HG03439 (cell line): ENCODE measurements around the gene KDM8.
"Not testable (repeated sequence)": the region's sequence is repeated elsewhere in the genome, so short reads cannot be mapped to it uniquely, and the experiment has no call there.

ENCODE experiments used
- ATAC-seq: cut with Tn5 transposase; IDR thresholded peaks from one replicate; pipeline ENCODE4 v1.9.1; 2021; ENCODE audit warnings: mild to moderate bottlenecking, moderate library complexity; ENCODE audit not compliant: unreplicated experiment

KDM8 gene

DNA sequence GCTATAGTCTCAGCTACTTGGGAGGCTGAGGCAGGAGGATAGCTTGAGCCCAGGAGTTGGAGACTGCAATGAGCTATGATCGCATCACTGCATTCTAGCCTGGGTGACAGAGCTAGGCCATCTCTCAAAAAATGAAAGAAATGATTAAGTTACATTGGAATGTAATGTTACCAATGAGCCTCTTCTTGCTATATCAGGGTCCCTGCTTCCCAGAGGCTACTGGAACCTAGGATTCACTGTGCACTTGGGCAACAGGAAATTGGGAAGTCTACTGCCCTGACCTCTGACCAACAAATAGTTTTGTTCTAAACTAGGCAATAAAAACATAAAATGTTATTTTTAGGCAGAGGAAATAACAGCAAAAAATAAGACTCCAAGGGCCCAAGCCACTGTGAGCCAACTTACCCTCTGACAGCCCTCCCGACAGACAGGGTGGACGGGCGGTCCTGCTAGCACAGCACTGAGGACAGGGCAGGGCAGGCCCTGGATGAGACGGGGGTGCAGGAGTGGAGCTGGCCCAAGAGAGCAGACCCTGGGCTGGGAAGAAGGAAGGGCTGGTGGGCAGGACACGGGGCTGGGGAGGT is 37.7 kb downstream of the KDM8 start:
- no peak for ATAC-seq

DNA sequence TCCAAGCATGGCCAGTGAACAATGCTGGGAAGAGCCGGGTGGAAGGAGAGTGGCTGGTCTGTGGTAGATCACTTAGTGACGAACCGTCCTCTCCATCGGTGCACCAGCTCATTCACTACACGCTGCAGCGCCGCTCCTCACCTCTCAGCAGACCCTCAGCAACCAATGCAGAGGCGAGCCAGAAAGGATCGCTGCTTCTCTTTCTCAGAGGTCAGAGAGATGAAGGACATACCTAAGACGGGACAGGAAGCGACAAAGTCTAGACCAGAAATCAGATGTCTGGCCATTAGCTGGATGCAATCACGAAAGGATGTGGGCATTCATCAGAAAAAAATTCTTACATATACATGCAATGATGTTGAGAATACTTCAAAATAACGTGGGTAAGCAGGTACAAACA is 38.3 kb downstream of the KDM8 start:
- no peak for ATAC-seq

DNA sequence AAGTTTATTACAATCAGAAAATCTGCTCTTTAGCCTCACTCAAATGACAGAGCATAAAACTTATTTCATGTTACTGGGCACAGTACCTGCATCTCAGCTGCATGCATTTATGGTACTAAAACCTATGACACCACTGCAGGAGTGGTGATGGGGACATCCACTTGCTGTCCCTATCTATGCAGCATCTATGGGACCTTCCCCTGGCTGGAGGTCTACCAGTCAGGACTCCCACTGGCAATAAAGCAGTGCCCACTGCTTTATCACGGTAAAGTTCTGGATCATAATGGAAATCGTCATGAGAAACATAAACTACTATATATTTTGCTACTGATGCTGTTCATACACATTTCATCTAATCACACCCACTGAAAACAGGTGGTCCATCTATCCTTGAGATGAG is 39.1 kb downstream of the KDM8 start:
- ATAC-seq: no peak

DNA sequence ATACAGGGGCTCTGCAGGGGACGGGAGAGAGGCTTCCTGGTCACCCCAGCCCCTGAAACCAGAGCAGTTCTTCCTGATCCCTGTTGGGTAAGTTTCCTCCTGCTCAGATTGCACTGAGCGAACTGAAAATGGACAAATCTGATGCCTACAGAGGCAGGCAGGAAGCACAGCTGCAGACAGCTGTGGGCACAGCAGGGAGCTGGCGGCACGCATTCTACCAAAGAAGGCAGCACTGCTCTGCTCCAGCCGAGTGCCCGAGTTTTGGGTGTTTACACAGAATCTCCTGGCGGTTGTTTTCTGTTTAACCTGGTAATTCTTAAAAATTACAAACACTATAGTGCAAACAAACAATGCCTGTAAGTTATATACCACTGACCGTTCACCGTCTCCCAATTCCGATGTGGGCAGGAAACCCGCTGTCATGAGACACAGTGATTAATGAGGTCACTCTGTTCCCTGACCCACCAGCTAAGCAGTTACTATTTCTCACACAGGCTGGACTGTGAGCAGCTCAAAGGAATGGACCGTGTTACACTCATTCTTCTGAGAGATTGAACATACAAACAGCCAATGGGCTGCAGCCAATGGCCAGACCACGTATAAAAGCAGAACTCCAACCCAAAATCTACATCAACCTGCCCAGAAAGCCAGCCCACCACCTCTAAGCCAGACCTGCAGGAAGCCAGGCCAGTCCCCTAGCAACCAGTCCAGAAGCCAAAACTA is 39.7 kb downstream of the KDM8 start:
- no peak for ATAC-seq

DNA sequence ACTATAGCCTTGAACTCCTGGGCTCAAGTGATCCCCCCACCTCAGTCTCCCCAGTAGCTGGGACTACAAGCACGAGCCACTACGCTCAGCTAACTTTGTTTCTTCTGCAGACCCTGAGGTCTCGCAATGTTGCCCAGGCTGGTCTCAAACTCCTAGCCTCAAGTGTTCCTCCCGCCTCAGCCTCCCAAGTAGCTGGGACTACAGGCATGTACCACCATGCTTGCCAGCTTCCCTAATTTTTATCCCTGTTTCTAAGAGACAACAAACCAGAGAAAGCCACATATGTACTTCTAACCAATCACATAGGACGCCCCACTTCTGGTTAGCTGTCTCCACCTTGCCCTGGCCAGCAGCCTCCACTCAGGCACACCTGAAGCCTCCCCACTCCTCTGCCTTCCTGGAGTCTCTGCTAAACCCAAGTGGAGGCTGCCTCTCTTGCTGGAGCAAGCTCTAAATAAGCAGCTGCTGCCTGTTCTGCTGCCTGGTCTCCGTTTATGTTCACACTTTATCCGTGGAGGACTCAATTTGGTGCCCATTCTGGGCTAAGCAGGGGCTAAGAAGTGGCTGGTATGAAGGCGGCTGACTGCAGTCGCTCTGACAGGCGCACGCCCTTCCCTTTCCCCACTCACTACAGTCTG is 40.5 kb downstream of the KDM8 start:
- ATAC-seq: no peak

DNA sequence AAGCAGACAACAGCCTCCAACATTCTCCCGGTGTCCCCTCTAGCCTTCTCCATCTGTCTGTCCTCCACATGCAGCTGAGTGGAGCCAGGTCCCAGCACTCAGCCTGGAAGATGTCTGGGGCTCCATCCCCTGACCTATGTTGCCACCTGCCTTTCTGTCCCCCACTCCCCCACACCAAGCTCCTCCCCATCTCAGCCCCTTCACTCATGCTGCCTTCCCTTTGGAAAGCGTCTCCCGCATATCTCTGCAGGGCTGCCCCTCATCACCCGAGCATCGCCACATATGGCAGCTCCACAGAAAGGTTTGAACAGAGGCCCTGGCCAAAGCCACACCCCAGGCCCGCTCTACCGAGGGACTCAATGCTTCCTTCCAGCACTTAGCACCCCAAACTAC is 41.0 kb downstream of the KDM8 start:
- no peak for ATAC-seq

DNA sequence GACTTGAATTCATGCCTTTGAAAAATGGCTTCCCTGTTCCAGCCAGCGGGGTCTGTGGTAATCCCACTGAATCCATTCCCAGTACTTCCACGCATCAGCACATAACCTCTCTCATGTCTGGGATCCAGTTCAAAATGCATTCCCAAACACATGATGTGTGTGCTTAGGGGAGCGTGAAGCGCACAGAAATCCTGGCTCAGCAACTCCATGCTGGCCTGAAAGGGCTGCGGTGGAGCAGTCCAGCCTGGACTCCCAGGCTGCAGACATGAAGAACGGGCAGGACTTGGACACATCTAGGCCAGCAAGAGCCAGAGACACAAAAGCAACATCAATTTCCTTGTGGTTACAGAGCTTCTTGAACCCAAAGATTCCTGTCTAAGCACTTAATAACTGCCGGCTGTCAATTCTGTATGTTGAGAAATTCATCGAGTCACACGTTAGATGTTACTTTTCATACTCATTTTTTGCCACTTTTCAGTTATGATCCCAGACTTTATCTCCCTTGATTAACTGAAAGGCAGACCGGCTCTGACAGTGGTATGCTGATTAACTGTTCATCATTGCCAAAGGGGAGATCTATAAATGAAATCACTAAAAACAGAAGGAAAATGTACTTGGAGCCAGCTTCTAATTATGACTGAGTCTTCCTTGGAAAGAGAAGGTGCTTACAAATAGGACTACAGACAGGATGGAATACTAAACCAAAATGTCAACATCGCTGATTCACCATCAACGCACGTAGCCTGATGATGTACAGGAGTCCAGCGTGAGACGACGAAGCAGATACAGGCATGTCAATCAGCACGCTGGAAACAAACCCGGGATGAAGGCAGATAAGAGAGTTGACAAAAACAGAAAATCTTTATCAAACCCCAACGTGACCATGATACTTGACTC is 42.2 kb downstream of the KDM8 start:
- no peak for ATAC-seq

DNA sequence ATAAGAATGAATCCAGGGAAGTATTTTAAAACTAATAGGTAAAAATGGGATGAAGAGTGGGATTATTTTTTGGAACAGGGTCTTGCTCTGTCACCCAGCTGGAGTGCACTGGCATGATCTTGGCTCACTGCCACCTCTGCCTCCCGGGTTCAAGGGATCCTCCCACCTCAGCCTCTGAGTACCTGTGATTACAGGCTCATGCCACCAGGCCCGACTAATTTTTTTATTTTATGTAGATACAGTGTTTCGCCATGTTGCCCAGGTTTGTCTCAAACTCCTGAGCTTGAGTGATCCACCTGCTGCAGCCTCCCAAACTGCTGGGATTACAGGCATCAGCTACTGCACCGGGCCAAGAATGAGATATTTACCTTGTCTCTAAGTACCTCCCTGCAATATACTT is 43.1 kb downstream of the KDM8 start:
- ATAC-seq: no peak

DNA sequence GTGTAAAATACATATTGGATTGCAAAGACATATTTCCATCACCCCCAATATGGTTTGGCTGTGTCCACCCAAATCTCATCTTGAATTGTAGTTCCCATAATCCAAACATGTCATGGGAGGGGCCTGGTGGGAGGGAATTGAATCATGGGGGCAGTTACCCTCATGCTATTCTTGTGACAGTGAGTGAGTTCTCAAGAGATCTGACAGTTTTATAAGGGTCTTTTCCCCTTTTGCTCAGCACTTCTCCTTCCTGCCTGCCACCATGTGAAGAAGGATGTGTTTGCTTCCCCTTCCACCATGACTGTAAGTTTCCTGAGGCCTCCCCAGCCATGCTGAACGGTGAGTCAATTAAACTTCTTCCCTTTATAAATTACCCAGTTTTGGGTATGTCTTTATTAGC is 43.8 kb downstream of the KDM8 start:
- ATAC-seq: not testable (repeated sequence)

DNA sequence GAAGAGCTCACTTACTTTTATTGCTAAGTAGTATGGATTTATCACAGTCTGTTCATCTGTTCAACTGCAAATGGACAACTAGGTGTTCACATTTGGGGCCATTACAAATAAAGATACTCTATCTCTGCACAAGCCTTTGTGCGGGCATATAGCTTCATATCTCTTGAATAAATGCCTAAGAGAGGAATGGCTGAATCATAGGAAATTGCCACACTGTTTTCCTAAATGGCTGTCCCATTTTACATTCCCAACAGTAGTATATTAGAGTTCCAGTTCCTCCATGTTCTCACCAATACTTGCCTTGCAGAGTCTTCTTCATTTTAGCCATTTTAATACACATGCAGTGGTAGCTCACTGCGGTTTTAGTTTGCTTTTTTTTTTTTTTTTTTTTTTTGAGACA is 44.7 kb downstream of the KDM8 start:
- no peak for ATAC-seq

DNA sequence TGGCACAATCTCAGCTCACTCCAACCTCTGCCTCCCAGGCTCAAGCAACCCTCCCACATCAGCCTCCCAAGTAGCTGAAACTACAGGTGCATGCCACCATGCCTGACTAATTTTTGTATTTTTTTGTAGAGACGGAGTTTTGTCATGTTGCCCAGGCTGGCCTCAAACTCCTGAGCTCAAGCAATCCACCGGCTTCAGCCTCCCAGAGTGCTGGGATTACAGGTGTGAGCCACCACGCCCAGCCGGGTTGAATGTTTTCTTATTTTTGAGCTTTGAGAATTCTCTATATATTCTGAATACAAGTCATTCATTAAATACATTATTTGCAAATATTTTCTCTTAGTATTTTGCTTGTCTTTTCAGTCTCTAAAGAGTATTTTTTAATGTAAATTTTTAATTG is 45.6 kb downstream of the KDM8 start:
- not testable (repeated sequence) for ATAC-seq

DNA sequence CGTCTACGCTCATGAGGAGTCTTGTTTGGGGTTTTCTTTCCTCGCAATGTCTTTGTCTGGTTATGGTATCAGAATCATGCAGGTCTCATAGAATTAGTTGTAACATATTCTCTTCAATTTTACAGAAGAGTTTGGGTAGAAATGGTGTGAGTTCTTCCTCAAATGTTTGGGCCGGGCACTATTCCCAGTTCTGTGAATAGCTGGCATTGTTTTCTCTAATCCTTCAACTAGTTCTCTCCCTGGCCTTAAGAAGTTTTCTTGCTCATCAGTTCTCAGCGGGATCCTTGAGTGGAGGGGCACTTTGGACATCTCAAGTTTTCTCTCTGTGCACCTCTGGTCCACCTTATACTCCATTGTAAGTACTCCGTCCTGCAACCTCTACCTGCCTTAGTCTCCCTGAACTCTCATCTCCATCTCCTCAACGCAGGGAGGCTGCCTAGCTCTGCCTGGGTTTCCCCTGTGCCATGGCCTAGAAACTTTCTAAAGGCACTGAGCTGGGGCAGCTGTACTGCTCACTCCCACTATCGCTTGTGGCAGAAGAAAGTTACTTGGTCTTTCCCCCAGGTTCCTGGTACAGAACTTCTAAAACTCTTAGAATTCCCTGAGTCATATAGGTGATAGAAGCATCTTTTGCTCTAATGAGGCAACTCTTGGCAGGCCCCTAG is 48.3 kb downstream of the KDM8 start:
- ATAC-seq: no peak

DNA sequence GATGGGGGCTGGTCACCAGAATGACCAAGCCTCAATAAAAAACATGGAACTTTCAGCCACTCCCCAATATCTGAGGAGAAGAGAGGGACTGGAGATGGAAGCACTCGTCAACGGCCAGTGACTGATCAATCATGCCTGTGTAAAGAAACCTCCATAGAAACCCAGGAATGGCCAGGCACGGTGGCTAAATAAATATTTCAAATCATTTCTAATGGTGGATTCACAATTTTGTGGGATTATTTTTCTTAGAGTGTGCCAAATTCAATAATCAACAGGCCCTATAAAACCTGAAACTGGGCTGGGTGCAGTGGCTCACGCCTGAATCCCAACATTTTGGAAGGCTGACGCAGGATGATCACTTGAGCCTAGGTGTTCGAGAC is 48.9 kb downstream of the KDM8 start:
- ATAC-seq: no peak

DNA sequence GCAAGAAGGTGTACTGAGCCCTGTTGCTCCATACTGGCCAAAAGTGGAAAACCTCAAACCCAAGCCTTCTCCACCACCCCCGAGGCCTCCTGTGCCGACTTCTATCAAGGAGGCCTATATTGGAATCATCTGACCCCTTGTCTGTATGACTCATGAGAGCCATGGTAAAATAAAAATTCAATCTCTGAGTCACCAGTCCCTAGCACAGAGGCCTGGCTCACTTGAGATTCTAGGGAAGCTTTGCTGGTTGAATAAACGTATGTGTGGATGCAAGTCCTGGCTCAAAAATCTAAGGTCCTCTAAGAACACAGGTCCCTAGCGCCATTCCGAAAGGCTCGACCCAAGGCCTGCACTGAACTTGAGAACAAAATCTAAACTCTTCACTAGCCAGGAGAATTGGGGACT is 50.2 kb downstream of the KDM8 start:
- no peak for ATAC-seq

DNA sequence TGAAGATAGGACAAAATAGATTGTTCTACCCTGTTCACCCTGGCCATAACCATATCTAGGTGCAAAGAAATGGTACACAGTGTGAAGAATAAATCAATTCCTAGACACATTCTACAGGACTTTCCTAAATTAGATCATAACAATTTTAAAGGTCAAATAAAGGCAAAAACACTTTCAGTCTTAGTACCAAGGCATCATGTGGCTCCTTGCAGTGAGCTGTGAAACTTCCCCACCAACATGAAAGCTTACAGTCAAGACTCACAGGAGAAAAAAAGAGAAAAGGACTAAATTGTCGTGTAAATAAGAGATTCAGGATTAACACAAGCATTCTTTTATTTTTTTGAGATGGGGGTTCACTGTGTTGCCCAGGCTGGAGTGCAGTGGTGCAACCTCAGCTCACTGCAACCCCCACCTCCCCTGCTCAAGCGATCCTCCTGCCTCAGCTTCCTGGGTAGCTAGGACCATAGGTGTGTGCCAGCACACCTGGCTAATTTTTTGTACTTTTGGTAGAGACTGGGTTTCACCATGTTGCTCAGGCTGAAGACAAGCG is 51.0 kb downstream of the KDM8 start:
- ATAC-seq: peak; percentile 73

DNA sequence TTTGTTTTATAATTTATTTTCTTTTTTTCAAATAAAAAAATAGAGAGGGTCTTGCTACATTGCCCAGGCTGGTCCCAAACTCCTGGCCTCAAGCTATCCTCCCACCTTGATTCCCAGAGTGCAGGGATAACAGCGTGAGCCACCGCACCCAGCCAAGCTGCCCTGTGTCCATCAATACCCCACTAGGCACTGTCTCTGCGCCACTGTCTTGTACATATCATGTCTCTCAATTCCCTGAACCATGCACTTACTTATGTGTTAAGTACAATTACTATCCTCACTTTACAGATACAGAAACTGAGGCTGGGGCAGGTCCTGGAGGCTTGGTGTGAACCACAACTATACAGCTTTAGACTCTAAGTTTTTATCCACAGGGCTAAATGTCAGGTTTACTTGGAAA is 53.5 kb downstream of the KDM8 start:
- ATAC-seq: no peak

DNA sequence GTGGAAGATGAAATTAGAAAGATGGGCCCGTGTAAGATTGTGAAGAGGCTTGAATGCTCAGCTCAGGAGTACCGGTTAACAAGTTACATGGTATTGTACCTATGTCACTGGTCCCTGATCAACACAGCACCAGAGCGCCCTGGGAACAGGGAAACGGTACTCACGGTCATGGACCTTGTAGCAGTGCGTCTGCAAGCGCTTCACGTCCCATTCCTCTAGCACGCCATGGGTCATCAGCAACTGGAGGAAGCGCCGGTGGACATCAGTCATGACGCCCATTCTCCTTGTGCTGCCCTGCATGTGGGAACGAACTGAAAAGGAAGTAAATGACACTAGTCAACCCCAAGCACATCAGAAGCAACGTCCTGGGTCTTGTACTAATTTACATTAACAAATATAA is 53.9 kb downstream of the KDM8 start:
- ATAC-seq: no peak

DNA sequence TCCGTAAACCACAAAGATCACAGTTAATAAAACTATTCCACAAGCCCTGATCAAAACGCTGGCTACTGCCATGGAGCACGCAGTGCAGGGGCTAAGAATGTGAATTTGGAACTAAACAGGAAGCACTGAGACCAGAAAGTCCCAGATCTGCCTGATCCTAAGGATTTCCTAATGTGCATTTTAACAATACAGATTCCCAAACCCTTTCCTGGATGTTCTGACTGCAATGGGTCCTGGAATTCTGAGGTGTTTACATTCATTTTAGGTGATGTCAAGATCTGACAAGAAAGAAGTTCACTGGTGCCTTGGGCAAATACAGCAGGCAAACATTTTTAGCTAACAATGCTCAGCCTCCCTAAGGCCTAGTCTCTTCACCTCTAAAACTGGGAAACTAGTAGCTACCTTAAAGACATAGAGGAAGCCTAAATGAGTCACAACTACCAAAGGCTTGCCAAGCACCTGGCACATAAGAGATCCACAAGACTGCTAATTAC is 55.0 kb downstream of the KDM8 start:
- ATAC-seq: no peak

DNA sequence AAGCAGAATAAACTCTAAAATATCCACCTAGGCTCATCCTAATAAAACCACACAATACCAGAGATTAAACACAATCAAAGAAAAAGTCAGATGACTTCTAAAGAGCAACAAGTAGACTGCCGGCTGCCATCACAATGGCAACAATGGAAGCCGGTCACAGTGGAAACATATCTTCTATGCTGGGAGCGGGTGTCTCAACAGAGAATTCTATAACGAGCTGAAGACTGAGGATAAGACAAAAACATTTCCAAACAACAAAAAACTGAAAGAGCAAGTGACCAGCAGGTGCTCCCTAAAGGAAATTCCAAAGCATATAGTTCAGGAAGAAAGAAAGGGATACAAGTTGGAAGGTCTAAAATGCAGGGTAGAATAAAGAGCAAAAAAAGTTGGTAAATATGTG is 56.4 kb downstream of the KDM8 start:
- no peak for ATAC-seq

DNA sequence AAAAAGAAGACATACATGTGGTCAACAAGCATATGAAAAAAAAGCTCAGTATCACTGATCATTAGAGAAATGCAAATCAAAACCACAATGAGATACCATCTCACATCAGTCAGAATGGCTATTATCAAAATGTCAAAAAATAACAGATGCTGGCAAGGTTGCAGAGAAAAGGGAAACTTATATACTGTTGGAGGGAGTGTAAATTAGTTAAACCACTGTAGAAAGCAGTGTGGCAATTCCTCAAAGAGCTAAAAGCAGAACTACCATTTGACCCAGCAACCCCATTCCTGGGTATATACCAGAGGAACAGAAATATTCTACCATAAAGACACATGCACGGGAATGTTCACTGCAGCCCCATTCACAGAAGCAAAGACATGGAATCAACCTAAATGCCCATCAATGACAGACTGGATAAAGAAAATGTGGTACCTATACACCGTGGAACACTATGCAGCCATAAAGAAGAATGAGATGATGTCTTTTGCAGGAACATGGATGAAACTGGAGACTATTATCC is 59.6 kb downstream of the KDM8 start:
- ATAC-seq: not testable (repeated sequence)
